PC-3 (cell line): Measurements from ENCODE around the gene IQSEC1. TPM values are rescaled to one million over a fixed set of nuclear protein-coding genes. Genes with fewer than 3 reads are reported as not detected.

ENCODE experiments used
- ATAC-seq: fragments of 200-7000 bp; cut with Tn5 transposase; 2 replicates; pipeline ENCODE4 v1.9.1; 2020; ENCODE audit warnings: mild to moderate bottlenecking, moderate library complexity
- BruUV-seq: library from RNA; stranded (reverse); fragments of 400-500 nt; replicated peaks from 2 replicates; lab custom pipeline; 2021; lab: Mats Ljungman, UMichigan
- CTCF ChIA-PET: fragments of 300-600 bp; sonication (Branson Sonifier 250); formaldehyde crosslinking; loops from one replicate; lab custom pipeline; 2022; ENCODE audit warnings: antibody characterized with exemption; lab: Charles Lee
- POLR2A ChIA-PET: fragments of 300-600 bp; sonication (Branson Sonifier 250); formaldehyde crosslinking; loops from one replicate; lab custom pipeline; 2022; ENCODE audit warnings: antibody characterized with exemption; ENCODE audit not compliant: unreplicated experiment; lab: Charles Lee
- DNase-seq: peaks from one replicate; pipeline ENCODE4 v3.0.0-alpha.2; 2015
- H2AFZ ChIP-seq: fragments of 300-600 bp; sonication (generic); 2 replicates; pipeline ENCODE4 v1.6.0; 2016; ENCODE audit warnings: antibody characterized with exemption, low read length
- H3F3A ChIP-seq: fragments of 300-600 bp; sonication (generic); one replicate; pipeline ENCODE4 v1.6.0; 2017; ENCODE audit warnings: antibody characterized with exemption, low read length, control low read depth, mild to moderate bottlenecking; ENCODE audit not compliant: unreplicated experiment
- H3K27ac ChIP-seq: fragments of 300-600 bp; sonication (generic); 2 replicates; pipeline ENCODE4 v1.5.1; 2016; ENCODE audit warnings: mild to moderate bottlenecking, low read length
- H3K27me3 ChIP-seq: fragments of 300-600 bp; sonication (generic); 2 replicates; pipeline ENCODE4 v1.6.1; 2016; ENCODE audit warnings: low read length, mixed read lengths
- H3K36me3 ChIP-seq: fragments of 300-600 bp; sonication (generic); 2 replicates; pipeline ENCODE4 v1.6.1; 2016; ENCODE audit warnings: low read depth, mixed run types, low read length, mixed read lengths
- H3K4me1 ChIP-seq: fragments of 300-600 bp; sonication (generic); 2 replicates; pipeline ENCODE4 v1.5.1; 2016; ENCODE audit warnings: low read length; ENCODE audit not compliant: insufficient read depth
- H3K4me2 ChIP-seq: fragments of 300-600 bp; sonication (generic); 2 replicates; pipeline ENCODE4 v1.6.0; 2016; ENCODE audit warnings: low read length
- H3K4me3 ChIP-seq: fragments of 300-600 bp; sonication (generic); 2 replicates; pipeline ENCODE4 v1.5.1; 2016; ENCODE audit warnings: mild to moderate bottlenecking, low read length, mixed read lengths
- H3K79me2 ChIP-seq: fragments of 300-600 bp; sonication (generic); 2 replicates; pipeline ENCODE4 v1.6.1; 2017; ENCODE audit warnings: low read length, mixed read lengths
- H3K9ac ChIP-seq: fragments of 300-600 bp; sonication (generic); 2 replicates; pipeline ENCODE4 v1.6.0; 2016; ENCODE audit warnings: mild to moderate bottlenecking, low read length
- H3K9me2 ChIP-seq: fragments of 300-600 bp; sonication (generic); replicated peaks from 2 replicates; pipeline ENCODE4 v1.6.1; 2016; ENCODE audit warnings: mixed run types, low read length, mixed read lengths
- H3K9me3 ChIP-seq: fragments of 300-600 bp; sonication (generic); 2 replicates; pipeline ENCODE4 v1.6.1; 2016; ENCODE audit warnings: low read length, mixed read lengths
- H4K20me1 ChIP-seq: fragments of 300-600 bp; sonication (generic); 2 replicates; pipeline ENCODE4 v1.6.1; 2016; ENCODE audit warnings: low read length, mixed read lengths
- EZH2 ChIP-seq: fragments of 300-600 bp; sonication (generic); IDR thresholded peaks from one replicate; pipeline ENCODE4 v1.6.1; 2017; ENCODE audit warnings: antibody characterized with exemption, mild to moderate bottlenecking, low read length; ENCODE audit not compliant: unreplicated experiment
- EZH2phosphoT487 ChIP-seq: fragments of 300-600 bp; sonication (generic); IDR thresholded peaks from 2 replicates; pipeline ENCODE4 v1.6.1; 2018; ENCODE audit warnings: mild to moderate bottlenecking, antibody characterized with exemption, low read length, borderline replicate concordance
- intact Hi-C: fragments of 100-400 bp; cut with micrococcal nuclease; formaldehyde crosslinking; loops from 2 replicates; pipeline ENCODE4 v1.9.0; 2023
- total RNA-seq: library from RNA; depleted of rRNA; stranded (reverse); fragments of >200 nt; gene quantifications from 2 replicates; pipeline ENCODE4 v1.2.3, GENCODE V29; 2014
- TF ChIP-seq, protein P1 (sequence below): fragments of 300-600 bp; sonication (generic); conservative IDR thresholded peaks from 2 replicates; pipeline ENCODE4 v1.5.1; 2017; ENCODE audit warnings: antibody characterized with exemption, low read depth, mild to moderate bottlenecking, low read length

IQSEC1 gene
- total RNA-seq, 1 experiment from 2014 or later: 37.9 TPM

DNA sequence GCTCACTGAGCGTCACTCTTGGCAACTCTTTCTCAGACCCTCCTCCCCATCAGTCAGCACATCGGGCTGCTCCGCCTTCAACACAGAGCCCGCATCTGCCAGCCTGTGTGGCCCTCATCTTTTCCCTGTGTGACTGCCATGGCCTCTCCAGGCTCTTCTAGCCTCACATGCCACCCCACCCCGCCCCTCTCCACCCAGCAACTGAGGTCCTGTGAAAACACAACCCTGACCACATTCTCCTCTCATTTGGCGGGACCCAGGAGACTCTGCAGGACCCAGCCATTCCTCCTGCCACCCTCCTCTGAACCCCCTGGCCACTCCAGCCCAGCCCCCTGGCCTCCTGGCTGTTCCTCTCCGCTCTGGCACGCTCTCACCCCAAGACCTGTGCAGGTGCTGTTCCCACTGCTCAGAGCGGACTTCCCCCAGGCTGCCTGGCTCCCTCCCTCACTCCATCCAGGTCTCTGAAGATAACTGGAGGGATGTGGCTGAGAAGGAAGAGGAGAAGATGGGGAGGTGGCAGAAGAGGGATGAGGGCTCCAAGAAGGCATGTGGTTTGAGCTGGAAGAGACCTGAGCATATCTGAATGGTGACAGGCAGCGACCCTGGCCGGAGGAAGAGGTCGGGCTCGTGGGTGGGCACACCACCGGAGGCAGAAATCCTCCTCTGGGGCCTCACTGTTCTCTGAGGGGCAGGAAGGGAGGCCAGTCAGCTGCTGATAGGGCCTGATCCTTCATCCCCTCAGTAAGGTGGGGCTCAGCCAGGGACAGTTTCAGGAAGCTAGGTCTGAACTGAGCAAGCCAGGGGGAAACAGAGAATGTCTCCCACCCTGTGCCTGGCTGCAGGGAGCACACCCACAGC lies 120.7 kb downstream of the IQSEC1 start:
- Histone ChIP-seq H2AFZ (no peak overlapping the region), H3K9me3 (no peaks in the 10 kb centered on the region), H3K27me3 (no peaks in the 10 kb centered on the region), H4K20me1 (peaks cover 21% of the 10 kb centered on the region; the same call in 1 of the 2 replicates), H3F3A (no peaks in the 10 kb centered on the region), H3K9ac (no peak overlapping the region), H3K4me3 (no peak overlapping the region), H3K79me2 (peaks cover 32% of the 10 kb centered on the region), H3K4me1 (peaks cover 15% of the 10 kb centered on the region), H3K9me2 (no peaks in the 10 kb centered on the region), H3K36me3 (no peaks in the 10 kb centered on the region), H3K27ac (no peak overlapping the region), H3K4me2 (no peak overlapping the region)
- intact Hi-C loops: no loop called here
- ChIA-PET CTCF (no interaction called here), POLR2A (no interaction called here)
- BruUV-seq: no TSS peak
- DNase-seq (no peak), ATAC-seq (no peak)
- TF ChIP-seq EZH2phosphoT487 (no peak), EZH2 (no peak)
- TF ChIP-seq, protein P1, sequence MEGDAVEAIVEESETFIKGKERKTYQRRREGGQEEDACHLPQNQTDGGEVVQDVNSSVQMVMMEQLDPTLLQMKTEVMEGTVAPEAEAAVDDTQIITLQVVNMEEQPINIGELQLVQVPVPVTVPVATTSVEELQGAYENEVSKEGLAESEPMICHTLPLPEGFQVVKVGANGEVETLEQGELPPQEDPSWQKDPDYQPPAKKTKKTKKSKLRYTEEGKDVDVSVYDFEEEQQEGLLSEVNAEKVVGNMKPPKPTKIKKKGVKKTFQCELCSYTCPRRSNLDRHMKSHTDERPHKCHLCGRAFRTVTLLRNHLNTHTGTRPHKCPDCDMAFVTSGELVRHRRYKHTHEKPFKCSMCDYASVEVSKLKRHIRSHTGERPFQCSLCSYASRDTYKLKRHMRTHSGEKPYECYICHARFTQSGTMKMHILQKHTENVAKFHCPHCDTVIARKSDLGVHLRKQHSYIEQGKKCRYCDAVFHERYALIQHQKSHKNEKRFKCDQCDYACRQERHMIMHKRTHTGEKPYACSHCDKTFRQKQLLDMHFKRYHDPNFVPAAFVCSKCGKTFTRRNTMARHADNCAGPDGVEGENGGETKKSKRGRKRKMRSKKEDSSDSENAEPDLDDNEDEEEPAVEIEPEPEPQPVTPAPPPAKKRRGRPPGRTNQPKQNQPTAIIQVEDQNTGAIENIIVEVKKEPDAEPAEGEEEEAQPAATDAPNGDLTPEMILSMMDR: no peak

DNA sequence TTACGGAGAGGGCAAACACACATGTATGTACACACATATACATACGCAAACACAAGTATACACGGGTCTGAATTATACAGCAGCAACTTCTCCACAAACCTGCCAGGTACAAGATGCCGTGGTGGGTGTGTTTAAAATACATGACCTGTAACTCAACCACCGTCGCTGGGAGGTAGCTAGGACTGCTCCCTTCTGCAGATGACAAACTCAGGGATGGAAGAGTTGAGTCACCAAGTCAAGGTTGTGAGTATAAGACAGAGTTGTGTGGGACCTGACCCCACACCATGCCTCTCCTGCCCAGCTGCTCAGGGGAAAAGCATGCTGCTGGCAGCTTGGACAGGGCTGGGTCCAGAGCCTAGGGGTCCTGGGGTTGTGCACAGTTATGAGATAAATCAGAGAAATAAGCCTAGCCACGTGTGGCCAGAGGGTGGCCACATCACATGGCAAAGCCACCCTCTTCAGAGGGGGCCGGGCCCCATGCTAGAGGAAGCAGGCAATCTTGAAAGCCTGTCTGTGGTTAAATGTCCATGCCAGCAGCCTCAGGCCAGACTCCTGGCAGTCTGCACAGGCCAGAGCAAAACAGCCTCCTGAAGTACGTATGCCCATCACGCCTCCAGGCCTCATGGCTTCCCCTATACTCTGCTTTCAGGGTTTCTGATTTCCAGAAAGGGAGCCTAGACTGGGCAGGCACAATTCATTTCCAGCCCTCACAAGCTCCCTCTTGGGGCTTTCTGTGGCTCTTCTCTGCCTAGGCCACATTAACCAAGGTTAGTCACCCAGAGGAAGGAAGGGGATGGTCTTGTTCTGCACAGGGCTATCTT lies 124.1 kb downstream of the IQSEC1 start:
- no peak for TF ChIP-seq EZH2phosphoT487
- TF ChIP-seq, protein P1: no peak
- no peak for TF ChIP-seq EZH2
- Histone ChIP-seq H3K4me1 (peaks cover 16% of the 10 kb centered on the region), H2AFZ (no peak overlapping the region), H3K9me3 (no peaks in the 10 kb centered on the region), H3K9me2 (no peaks in the 10 kb centered on the region), H3K36me3 (no peaks in the 10 kb centered on the region), H3K27ac (no peak overlapping the region), H3F3A (no peaks in the 10 kb centered on the region), H4K20me1 (peaks cover 22% of the 10 kb centered on the region; the same call in 1 of the 2 replicates), H3K79me2 (peaks cover 9% of the 10 kb centered on the region; the same call in 1 of the 2 replicates), H3K9ac (no peak overlapping the region), H3K4me2 (no peak overlapping the region), H3K4me3 (no peak overlapping the region), H3K27me3 (no peaks in the 10 kb centered on the region)
- no TSS peak for BruUV-seq
- CTCF ChIA-PET: no interaction called here
- ATAC-seq: peak; percentile 25
- DNase-seq: peak; percentile 14
- POLR2A ChIA-PET: no interaction called here
- intact Hi-C loops: no loop called here
